HUES6 (cell line): Measurements from ENCODE around the gene TEX2.
"Not testable (repeated sequence)": the region's sequence is repeated elsewhere in the genome, so short reads cannot be mapped to it uniquely, and the experiment has no call there.

ENCODE experiments used
- H3K27ac ChIP-seq: 2 replicates; pipeline ENCODE4 v1.7.0; 2013; ENCODE audit warnings: low read depth, mild to moderate bottlenecking, low read length, inconsistent platforms
- H3K27me3 ChIP-seq: 2 replicates; pipeline ENCODE4 v1.6.1; 2013; ENCODE audit warnings: low read length; ENCODE audit not compliant: control insufficient read depth, insufficient read depth
- H3K36me3 ChIP-seq: 2 replicates; pipeline ENCODE4 v1.6.1; 2013; ENCODE audit warnings: low read length; ENCODE audit not compliant: control insufficient read depth, insufficient read depth
- H3K4me1 ChIP-seq: 2 replicates; pipeline ENCODE4 v1.6.1; 2013; ENCODE audit warnings: low read length; ENCODE audit not compliant: control insufficient read depth, insufficient read depth
- H3K4me3 ChIP-seq: 2 replicates; pipeline ENCODE4 v1.5.1; 2013; ENCODE audit warnings: low read depth, low read length
- H3K9ac ChIP-seq: one replicate; pipeline ENCODE4 v1.6.1; 2013; ENCODE audit warnings: mild to moderate bottlenecking, low read length
- H3K9me3 ChIP-seq: 2 replicates; pipeline ENCODE4 v1.6.1; 2013; ENCODE audit warnings: low read depth, low read length; ENCODE audit not compliant: control insufficient read depth, insufficient read depth

The TEX2 gene

GRCh38 chr17:64220604-64221003, 42.5 kb downstream of the TEX2 start:
- H3K9me3 ChIP-seq, result not testable (repeated sequence)
- H3K4me1 ChIP-seq, result peaks cover 23% of the 10 kb centered on the region

GRCh38 chr17:64219571-64219970, 43.5 kb downstream of the TEX2 start:
- H3K9ac ChIP-seq, result no peak overlapping the region
- no peaks in the 10 kb centered on the region for H3K9me3 ChIP-seq
- H3K27ac ChIP-seq, result no peak overlapping the region
- no peaks in the 10 kb centered on the region for H3K27me3 ChIP-seq
- no peak overlapping the region for H3K4me3 ChIP-seq
- H3K4me1 ChIP-seq, result peaks cover 22% of the 10 kb centered on the region
- H3K36me3 ChIP-seq, result no peaks in the 10 kb centered on the region

More at GRCh38 chr17:64220604-64221003, 42.5 kb downstream of the TEX2 start:
- not testable (repeated sequence) for H3K27me3 ChIP-seq, H3K4me3 ChIP-seq, H3K9ac ChIP-seq, H3K36me3 ChIP-seq, H3K27ac ChIP-seq

GRCh38 chr17:64218066-64218465, 45.0 kb downstream of the TEX2 start:
- Histone ChIP-seq H3K9ac (no peak overlapping the region), H3K27me3 (no peaks in the 10 kb centered on the region), H3K27ac (no peak overlapping the region), H3K9me3 (no peaks in the 10 kb centered on the region), H3K4me3 (no peak overlapping the region), H3K36me3 (peaks cover 9% of the 10 kb centered on the region; the same call in 1 of the 2 replicates), H3K4me1 (peaks cover 13% of the 10 kb centered on the region)

GRCh38 chr17:64217249-64217691, 45.8 kb downstream of the TEX2 start:
- H3K27me3 ChIP-seq, result no peaks in the 10 kb centered on the region
- no peaks in the 10 kb centered on the region for H3K9me3 ChIP-seq
- peaks cover 16% of the 10 kb centered on the region for H3K36me3 ChIP-seq
- H3K4me3 ChIP-seq, result no peak overlapping the region
- H3K4me1 ChIP-seq, result peaks cover 13% of the 10 kb centered on the region
- H3K9ac ChIP-seq, result no peak overlapping the region
- H3K27ac ChIP-seq, result no peak overlapping the region

GRCh38 chr17:64216338-64217248, 46.5 kb downstream of the TEX2 start:
- Histone ChIP-seq H3K9ac (no peak overlapping the region), H3K4me3 (no peak overlapping the region), H3K27me3 (no peaks in the 10 kb centered on the region), H3K36me3 (peaks cover 18% of the 10 kb centered on the region), H3K27ac (0 out of 2 replicates have a peak overlapping the region, but pooled peaks have one; percentile 43), H3K4me1 (peaks cover 13% of the 10 kb centered on the region), H3K9me3 (no peaks in the 10 kb centered on the region)

GRCh38 chr17:64216000-64216337, 47.1 kb downstream of the TEX2 start:
- Histone ChIP-seq H3K9ac (no peak overlapping the region), H3K36me3 (peaks cover 18% of the 10 kb centered on the region), H3K27ac (no peak overlapping the region), H3K27me3 (no peaks in the 10 kb centered on the region), H3K4me1 (peaks cover 13% of the 10 kb centered on the region), H3K4me3 (no peak overlapping the region), H3K9me3 (no peaks in the 10 kb centered on the region)

- H3K4me3 ChIP-seq, result no peak overlapping the region
- no peak overlapping the region for H3K27ac ChIP-seq
- no peaks in the 10 kb centered on the region for H3K27me3 ChIP-seq
- H3K4me1 ChIP-seq, result peaks cover 21% of the 10 kb centered on the region
- H3K9me3 ChIP-seq, result no peaks in the 10 kb centered on the region
- H3K36me3 ChIP-seq, result peaks cover 18% of the 10 kb centered on the region
- H3K9ac ChIP-seq, result no peak overlapping the region
Measured at GRCh38 chr17:64214950-64215349, 48.1 kb downstream of the TEX2 start.

- H3K27me3 ChIP-seq, result no peaks in the 10 kb centered on the region
- H3K9ac ChIP-seq, result no peak overlapping the region
- peaks cover 18% of the 10 kb centered on the region for H3K36me3 ChIP-seq
- H3K4me1 ChIP-seq, result peaks cover 28% of the 10 kb centered on the region
- no peak overlapping the region for H3K27ac ChIP-seq
- H3K9me3 ChIP-seq, result no peaks in the 10 kb centered on the region
- no peak overlapping the region for H3K4me3 ChIP-seq
Measured at GRCh38 chr17:64213995-64214811, 48.9 kb downstream of the TEX2 start.

- H3K36me3 ChIP-seq, result peaks cover 18% of the 10 kb centered on the region
- H3K27ac ChIP-seq, result no peak overlapping the region
- no peak overlapping the region for H3K9ac ChIP-seq
Measured at GRCh38 chr17:64212122-64212521, 50.9 kb downstream of the TEX2 start.

GRCh38 chr17:64209983-64210382, 53.1 kb downstream of the TEX2 start:
- peaks cover 18% of the 10 kb centered on the region for H3K36me3 ChIP-seq
- no peaks in the 10 kb centered on the region for H3K9me3 ChIP-seq
- H3K4me3 ChIP-seq, result no peak overlapping the region
- 0 out of 2 replicates have a peak overlapping the region, but pooled peaks have one; percentile 20 for H3K27ac ChIP-seq
- H3K4me1 ChIP-seq, result peaks cover 16% of the 10 kb centered on the region
- no peaks in the 10 kb centered on the region for H3K27me3 ChIP-seq
- H3K9ac ChIP-seq, result no peak overlapping the region

More at GRCh38 chr17:64212122-64212521, 50.9 kb downstream of the TEX2 start:
- Histone ChIP-seq H3K4me1 (peaks cover 25% of the 10 kb centered on the region), H3K27me3 (no peaks in the 10 kb centered on the region), H3K4me3 (no peak overlapping the region), H3K9me3 (no peaks in the 10 kb centered on the region)
